A673 (cell line): ENCODE data around the gene TEX14.

ENCODE experiments used
- CTCF ChIP-seq: fragments of 300-800, 200-600 bp; sonication (generic); conservative IDR thresholded peaks from 2 replicates; pipeline ENCODE4 v1.5.1; 2017; ENCODE audit warnings: low read depth, mild to moderate bottlenecking, antibody characterized with exemption, low read length, moderate library complexity, mixed read lengths
- EZH2 ChIP-seq: fragments of 200-600 bp; sonication (generic); IDR thresholded peaks from 2 replicates; pipeline ENCODE4 v1.6.1; 2017; ENCODE audit warnings: borderline replicate concordance, low read depth, mild to moderate bottlenecking, mixed read lengths, antibody characterized with exemption, low read length; ENCODE audit not compliant: poor library complexity, severe bottlenecking

- TF ChIP-seq CTCF (no peak), EZH2 (no peak)
These were observed 184.7 kb downstream of the TEX14 start for GRCh38 chr17:58507123-58507634.
